Esophagus squamous epithelium (tissue), 4 donors: ENCODE results near the gene KIF5C.

Experiments used
- CTCF ChIP-seq, 6 experiments: fragments of 450-650 bp in 4 of 6; fragments of 200-600 bp in 2 of 6; sonication (generic) in 2 of 6; IDR thresholded peaks; one replicate each; pipeline ENCODE4 v1.5.1; 2016 to 2019; ENCODE audit warnings: antibody characterized with exemption in 6 of 6, mild to moderate bottlenecking in 4 of 6, moderate library complexity in 4 of 6
- POLR2A ChIP-seq, 4 donors: fragments of 450-650 bp; IDR thresholded peaks; one replicate each; pipeline ENCODE4 v1.6.1; 2017; ENCODE audit warnings: antibody characterized with exemption in 4 of 4, mild to moderate bottlenecking in 4 of 4, moderate library complexity in 3 of 4

- TF ChIP-seq CTCF (IDR thresholded peaks at IDR 0.05) (no peak), POLR2A (IDR thresholded peaks at IDR 0.05) (no peak)
These were observed at the start of gene KIF5C for GRCh38 chr2:148874868-148875341.
